SK-N-SH (cell line): ENCODE measurements around the gene MAN2A1. TPM values are rescaled to one million over a fixed set of nuclear protein-coding genes. Genes with fewer than 3 reads are reported as not detected.

Experiments used
- CTCF ChIA-PET: fragments of 300-600, 350-600 bp; formaldehyde crosslinking; extraction: SDS; loops from one replicate; lab custom pipeline; 2021; lab: Yijun Ruan, JAX
- POLR2A ChIA-PET: fragments of 350-600 bp; sonication (Branson Sonifier 250); formaldehyde crosslinking; extraction: SDS; loops from one replicate; lab custom pipeline; 2020; ENCODE audit warnings: antibody characterized with exemption, inconsistent platforms; lab: Yijun Ruan, JAX
- DNase-seq: peaks from one replicate; pipeline ENCODE4 v3.0.0; 2012
- H2AFZ ChIP-seq: fragments of 200-600 bp; sonication (generic); 2 replicates; pipeline ENCODE4 v1.8.1; 2016; ENCODE audit warnings: antibody characterized with exemption, mild to moderate bottlenecking, low read depth
- H3F3A ChIP-seq: fragments of 200-600 bp; sonication (generic); replicated peaks from 2 replicates; pipeline ENCODE3; 2016; ENCODE audit warnings: antibody characterized with exemption, mild to moderate bottlenecking; ENCODE audit not compliant: insufficient read depth
- H3K27ac ChIP-seq, 2 experiments: fragments of 200-500 bp in 1 of 2; fragments of 200-600 bp in 1 of 2; sonication (Bioruptor generic) in 1 of 2; sonication (generic), shearing (Covaris generic) in 1 of 2; 2 replicates each; pipeline versions ENCODE4 v1.5.1 to v1.6.1; 2014 to 2016; ENCODE audit warnings: low read depth in 2 of 2, inconsistent platforms in 1 of 2, low read length in 1 of 2, mild to moderate bottlenecking in 1 of 2, mixed read lengths in 1 of 2
- H3K27me3 ChIP-seq: fragments of 200-600 bp; sonication (generic), shearing (Covaris generic); 2 replicates; pipeline ENCODE4 v1.6.1; 2016; ENCODE audit warnings: mixed run types; ENCODE audit not compliant: insufficient read depth
- H3K36me3 ChIP-seq, 2 experiments: fragments of 200-500 bp in 1 of 2; fragments of 200-600 bp in 1 of 2; sonication (Bioruptor generic) in 1 of 2; sonication (generic) in 1 of 2; replicated peaks in 1 of 2; 2 replicates each; pipeline versions ENCODE3 to v1.5.1; 2014 to 2016; ENCODE audit warnings: low read length in 1 of 2, mild to moderate bottlenecking in 1 of 2; ENCODE audit not compliant: insufficient read depth in 2 of 2, control insufficient read depth in 1 of 2
- H3K4me1 ChIP-seq, 2 experiments: fragments of 200-500 bp in 1 of 2; fragments of 200-600 bp in 1 of 2; sonication (Bioruptor generic) in 1 of 2; sonication (generic), shearing (Covaris generic) in 1 of 2; 2 replicates each; pipeline versions ENCODE4 v1.5.1 to v1.6.1; 2014 to 2016; ENCODE audit warnings: low read depth in 1 of 2, low read length in 1 of 2, mixed run types in 1 of 2; ENCODE audit not compliant: insufficient read depth in 2 of 2, control insufficient read depth in 1 of 2
- H3K4me2 ChIP-seq: fragments of 200-600 bp; sonication (generic), shearing (Covaris generic); 2 replicates; pipeline ENCODE4 v1.6.1; 2017; ENCODE audit warnings: mixed run types
- H3K4me3 ChIP-seq, 2 experiments: fragments of 200-500 bp in 1 of 2; fragments of 200-600 bp in 1 of 2; sonication (Bioruptor generic) in 1 of 2; sonication (generic), shearing (Covaris generic) in 1 of 2; 2 replicates each; pipeline versions ENCODE4 v1.5.1 to v1.8.1; 2014 to 2016; ENCODE audit warnings: low read depth in 2 of 2, inconsistent platforms in 1 of 2, low read length in 1 of 2, mild to moderate bottlenecking in 1 of 2, mixed read lengths in 1 of 2, moderate library complexity in 1 of 2
- H3K79me2 ChIP-seq: fragments of 200-600 bp; sonication (generic); 2 replicates; pipeline ENCODE4 v1.8.1; 2017; ENCODE audit warnings: mild to moderate bottlenecking; ENCODE audit not compliant: insufficient read depth
- H3K9ac ChIP-seq: fragments of 200-600 bp; sonication (generic); 2 replicates; pipeline ENCODE4 v1.6.1; 2017; ENCODE audit warnings: mixed run types
- H3K9me2 ChIP-seq: fragments of 200-600 bp; sonication (generic); 2 replicates; pipeline ENCODE4 v1.6.1; 2017; ENCODE audit warnings: mixed run types
- H3K9me3 ChIP-seq: fragments of 200-600 bp; sonication (generic); 2 replicates; pipeline ENCODE4 v1.6.1; 2017; ENCODE audit warnings: mixed run types, mild to moderate bottlenecking, moderate library complexity
- H4K20me1 ChIP-seq: fragments of 200-600 bp; sonication (generic); 2 replicates; pipeline ENCODE4 v1.6.1; 2017; ENCODE audit warnings: mild to moderate bottlenecking, mixed run types; ENCODE audit not compliant: insufficient read depth
- CTCF ChIP-seq: fragments of 200-600 bp; sonication (generic); IDR thresholded peaks from 2 replicates; pipeline ENCODE4 v1.6.1; 2017; ENCODE audit warnings: antibody characterized with exemption, mild to moderate bottlenecking, moderate library complexity
- ELF1 ChIP-seq: IDR thresholded peaks from 2 replicates; pipeline ENCODE4 v1.4.0; 2012
- EP300 ChIP-seq, 2 experiments: IDR thresholded peaks; 2 replicates each; pipeline versions ENCODE4 v1.4.0 to v1.6.1; 2012; ENCODE audit warnings: borderline replicate concordance in 1 of 2, low read depth in 1 of 2, low read length in 1 of 2
- EZH2phosphoT487 ChIP-seq: fragments of 200-600 bp; sonication (generic); IDR thresholded peaks from 2 replicates; pipeline ENCODE4 v1.6.1; 2017; ENCODE audit warnings: low read depth, mixed run types, mild to moderate bottlenecking, antibody characterized with exemption, moderate library complexity, borderline replicate concordance
- FOXJ3 ChIP-seq: sonication (generic); formaldehyde crosslinking; IDR thresholded peaks from 2 replicates; pipeline ENCODE4 v1.5.1; 2020; ENCODE audit warnings: mild to moderate bottlenecking, missing genetic modification reagents
- FOXM1 ChIP-seq: IDR thresholded peaks from 2 replicates; pipeline ENCODE4 v1.4.0; 2012; ENCODE audit warnings: low read depth, mild to moderate bottlenecking
- GABPA ChIP-seq: IDR thresholded peaks from 2 replicates; pipeline ENCODE4 v1.4.0; 2012; ENCODE audit warnings: low read depth, mild to moderate bottlenecking
- GATA2 ChIP-seq: sonication (generic); formaldehyde crosslinking; IDR thresholded peaks from 2 replicates; pipeline ENCODE4 v1.5.0; 2020; ENCODE audit warnings: mild to moderate bottlenecking, missing genetic modification reagents
- MEF2A ChIP-seq: IDR thresholded peaks from 2 replicates; pipeline ENCODE4 v1.4.0; 2012; ENCODE audit warnings: low read depth, borderline replicate concordance
- NRF1 ChIP-seq: IDR thresholded peaks from 2 replicates; pipeline ENCODE4 v1.6.1; 2012; ENCODE audit warnings: low read depth, mild to moderate bottlenecking, low read length
- RCOR1 ChIP-seq: fragments of 150-350 bp; IDR thresholded peaks from 2 replicates; pipeline ENCODE4 v1.6.1; 2017; ENCODE audit warnings: antibody characterized with exemption, low read length
- REST ChIP-seq: IDR thresholded peaks from 2 replicates; pipeline ENCODE4 v1.6.1; 2012; ENCODE audit warnings: mild to moderate bottlenecking, low read depth, low read length, moderate library complexity
- RFX5 ChIP-seq: IDR thresholded peaks from 2 replicates; pipeline ENCODE4 v1.6.1; 2012; ENCODE audit warnings: mild to moderate bottlenecking, improper control_type of control experiment, low read length
- RXRA ChIP-seq: IDR thresholded peaks from 2 replicates; pipeline ENCODE4 v1.4.0; 2012; ENCODE audit warnings: low read depth, mild to moderate bottlenecking, borderline replicate concordance
- SIN3A ChIP-seq: IDR thresholded peaks from 2 replicates; pipeline ENCODE4 v1.6.1; 2012; ENCODE audit warnings: low read depth, mild to moderate bottlenecking, low read length, moderate library complexity, borderline replicate concordance
- TAF1 ChIP-seq: IDR thresholded peaks from 2 replicates; pipeline ENCODE4 v1.6.1; 2012; ENCODE audit warnings: low read depth, mild to moderate bottlenecking, low read length, moderate library complexity, borderline replicate concordance
- TCF12 ChIP-seq: IDR thresholded peaks from 2 replicates; pipeline ENCODE4 v1.4.0; 2012
- TEAD4 ChIP-seq: IDR thresholded peaks from 2 replicates; pipeline ENCODE4 v1.4.0; 2012; ENCODE audit warnings: mild to moderate bottlenecking, borderline replicate concordance; ENCODE audit not compliant: insufficient read depth
- WGBS: methylation state at CpG from one replicate; pipeline ENCODE4 v1.1.6; 2017; ENCODE audit warnings: low lambda C conversion rate; 5-methylcytosine and 5-hydroxymethylcytosine counted together
- polyA plus RNA-seq, 3 experiments: library from polyadenylated mRNA; depleted of rRNA; stranded (reverse); fragments of >200 nt; gene quantifications; 2 replicates each; pipeline ENCODE4 v1.2.3, GENCODE V29; 2012

The MAN2A1 gene
- polyA plus RNA-seq, 1 of the 3 experiments (the other 2 are of a cell fraction), result 19.7 TPM

GRCh38 chr5:109855056-109855455 lies 165.3 kb downstream of the MAN2A1 start:
- no peak overlapping the region for H3K4me2 ChIP-seq
- no peak overlapping the region for H2AFZ ChIP-seq
- ChIA-PET CTCF (interaction anchor here (1.3 kb wide), 1 partner anchor 16 kb away, joined by 3 read pairs; no protein-coding TSS in a partner anchor), POLR2A (no interaction called here)
- no peaks in the 10 kb centered on the region for H3K79me2 ChIP-seq
- no peak overlapping the region for H3K9ac ChIP-seq
- no peak for DNase-seq
- no peaks in the 10 kb centered on the region for H3K9me2 ChIP-seq
- no peak overlapping the region for H3K27ac ChIP-seq
- WGBS, result 82% methylated on average over 1 of the region's 1 CpG
- H3K9me3 ChIP-seq, result no peaks in the 10 kb centered on the region
- no peak overlapping the region for H3K4me3 ChIP-seq
- peaks cover 49 to 53% of the 10 kb centered on the region in 2 experiments for H3K36me3 ChIP-seq
- H4K20me1 ChIP-seq, result no peaks in the 10 kb centered on the region
- no peaks in the 10 kb centered on the region for H3K27me3 ChIP-seq
- no peak for TF ChIP-seq RXRA
- TF ChIP-seq GABPA, result no peak
- no peak for TF ChIP-seq EZH2phosphoT487
- TF ChIP-seq GATA2 (CRISPR knock-in tag), result no peak
- no peak for TF ChIP-seq RFX5
- TF ChIP-seq TEAD4, result no peak
- no peaks in the 10 kb centered on the region; a peak in 1 of 4 replicates for H3K4me1 ChIP-seq
- peaks cover 8% of the 10 kb centered on the region for H3F3A ChIP-seq

GRCh38 chr5:109857405-109858031 lies 167.8 kb downstream of the MAN2A1 start:
- Histone ChIP-seq H3K4me1 (peaks cover 0 to 2% of the 10 kb centered on the region in 2 experiments; a peak in 2 of 4 replicates), H3K4me2 (no peak overlapping the region), H3K36me3 (peaks cover 45 to 48% of the 10 kb centered on the region in 2 experiments), H4K20me1 (no peaks in the 10 kb centered on the region), H3K27me3 (no peaks in the 10 kb centered on the region), H3K9ac (no peak overlapping the region), H3F3A (no peaks in the 10 kb centered on the region), H3K9me3 (no peaks in the 10 kb centered on the region), H3K79me2 (no peaks in the 10 kb centered on the region), H2AFZ (no peak overlapping the region), H3K4me3 (no peak overlapping the region), H3K9me2 (no peaks in the 10 kb centered on the region), H3K27ac (no peak overlapping the region)
- no peak for DNase-seq
- WGBS, result 95% methylated on average over 8 of the region's 8 CpGs
- ChIA-PET CTCF (interaction anchor here (0.7 to 0.9 kb wide), 2 partner anchors 10 to 1354 kb away, joined by 3 to 4 read pairs; no protein-coding TSS in a partner anchor), POLR2A (no interaction called here)
- TF ChIP-seq TAF1, result no peak
- TF ChIP-seq NRF1, result no peak
- TF ChIP-seq FOXJ3, result no peak
- TF ChIP-seq ELF1, result no peak
- TF ChIP-seq RCOR1, result no peak
- no peak for TF ChIP-seq EP300 (IDR thresholded peaks at IDR 0.05; ENCODE audit: borderline replicate concordance in 1 of 2, low read depth in 1 of 2, low read length in 1 of 2)
- no peak for TF ChIP-seq EZH2phosphoT487

GRCh38 chr5:109859537-109859936 lies 169.8 kb downstream of the MAN2A1 start:
- peaks cover 38 to 44% of the 10 kb centered on the region in 2 experiments for H3K36me3 ChIP-seq
- H3K9me3 ChIP-seq, result no peaks in the 10 kb centered on the region
- POLR2A ChIA-PET, result no interaction called here
- H4K20me1 ChIP-seq, result no peaks in the 10 kb centered on the region
- peaks cover 2 to 21% of the 10 kb centered on the region in 2 experiments; a peak in 3 of 4 replicates for H3K4me1 ChIP-seq
- H3K4me2 ChIP-seq, result no peak overlapping the region
- no peak for DNase-seq
- peaks cover 13% of the 10 kb centered on the region for H3F3A ChIP-seq
- no peaks in the 10 kb centered on the region for H3K79me2 ChIP-seq
- CTCF ChIA-PET, result interaction anchor here (1.6 kb wide), 1 partner anchor 13 kb away, joined by 4 read pairs; no protein-coding TSS in a partner anchor
- H3K4me3 ChIP-seq, result no peak overlapping the region
- H3K9me2 ChIP-seq, result no peaks in the 10 kb centered on the region
- H3K27ac ChIP-seq, result no peak overlapping the region
- H3K27me3 ChIP-seq, result no peaks in the 10 kb centered on the region
- H2AFZ ChIP-seq, result no peak overlapping the region
- no peak overlapping the region for H3K9ac ChIP-seq
- no peak for TF ChIP-seq NRF1
- TF ChIP-seq SIN3A, result no peak
- TF ChIP-seq MEF2A, result no peak
- TF ChIP-seq FOXM1, result no peak
- no peak for TF ChIP-seq ELF1
- no peak for TF ChIP-seq RFX5
- no peak for TF ChIP-seq REST
- no peak for TF ChIP-seq CTCF
- no peak for TF ChIP-seq TCF12
